ENCODE measurements around the gene FBXO44. TPM values are rescaled to one million over a fixed set of nuclear protein-coding genes. Genes with fewer than 3 reads are reported as not detected.

Gene FBXO44
- total RNA-seq, 1 experiment from 2014 or later = 22.6 TPM

- intact Hi-C loops (cut with micrococcal nuclease; ENCODE audit: unreplicated experiment) = no loop called here
- Mint-ChIP-seq H3K27me3 (ENCODE audit: insufficient read depth, unreplicated experiment) (peaks cover 15% of the 10 kb centered on the region), H3K4me1 (ENCODE audit: low read depth, unreplicated experiment) (no peaks in the 10 kb centered on the region), H3K4me3 (ENCODE audit: unreplicated experiment) (no peak overlapping the region), H3K9me3 (ENCODE audit: unreplicated experiment) (peaks cover 4% of the 10 kb centered on the region), H3K27ac (ENCODE audit: unreplicated experiment) (no peak overlapping the region), H3K36me3 (ENCODE audit: insufficient read depth, unreplicated experiment) (no peaks in the 10 kb centered on the region)
- Histone ChIP-seq H3K36me3 (ENCODE audit: control insufficient read depth, insufficient read depth, low read length) (no peaks in the 10 kb centered on the region), H3K4me3 (ENCODE audit: low read depth, low read length) (no peak overlapping the region), H3K9me3 (no peaks in the 10 kb centered on the region), H3K4me1 (no peaks in the 10 kb centered on the region), H3K27me3 (replicated peaks; ENCODE audit: control insufficient read depth, insufficient read depth, low read length) (no peaks in the 10 kb centered on the region)
- ChIA-PET POLR2A (no interaction called here), CTCF (no interaction called here)
- BruUV-seq (replicated peaks) = no TSS peak
- no peak for TF ChIP-seq CTCF (IDR thresholded peaks at IDR 0.05; ENCODE audit: insufficient read depth in 1 of 2, low read depth in 1 of 2, low read length in 1 of 2, severe bottlenecking in 1 of 2, unreplicated experiment in 1 of 2)
- no peak for DNase-seq
Observed at GRCh38 chr1:11617741-11618140, 36.9 kb upstream of the FBXO44 start.

GRCh38 chr1:11620405-11620804 lies 34.3 kb upstream of the FBXO44 start:
- peaks cover 18% of the 10 kb centered on the region for H3K27me3 Mint-ChIP-seq (ENCODE audit: insufficient read depth, unreplicated experiment)
- H3K4me3 Mint-ChIP-seq (ENCODE audit: unreplicated experiment) = no peak overlapping the region
- H3K4me1 Mint-ChIP-seq (ENCODE audit: low read depth, unreplicated experiment) = no peaks in the 10 kb centered on the region
- Histone ChIP-seq H3K4me3 (ENCODE audit: low read depth, low read length) (no peak overlapping the region), H3K9me3 (no peaks in the 10 kb centered on the region), H3K27me3 (replicated peaks; ENCODE audit: control insufficient read depth, insufficient read depth, low read length) (no peaks in the 10 kb centered on the region), H3K36me3 (ENCODE audit: control insufficient read depth, insufficient read depth, low read length) (no peaks in the 10 kb centered on the region), H3K4me1 (no peaks in the 10 kb centered on the region)
- H3K36me3 Mint-ChIP-seq (ENCODE audit: insufficient read depth, unreplicated experiment) = no peaks in the 10 kb centered on the region
- intact Hi-C loops (cut with micrococcal nuclease; ENCODE audit: unreplicated experiment) = no loop called here
- POLR2A ChIA-PET = no interaction called here
- CTCF ChIA-PET = no interaction called here
- no peaks in the 10 kb centered on the region for H3K9me3 Mint-ChIP-seq (ENCODE audit: unreplicated experiment)
- BruUV-seq (replicated peaks) = no TSS peak
- no peak for DNase-seq
- no peak for TF ChIP-seq CTCF (IDR thresholded peaks at IDR 0.05; ENCODE audit: insufficient read depth in 1 of 2, low read depth in 1 of 2, low read length in 1 of 2, severe bottlenecking in 1 of 2, unreplicated experiment in 1 of 2)
- H3K27ac Mint-ChIP-seq (ENCODE audit: unreplicated experiment) = no peak overlapping the region

GRCh38 chr1:11620924-11621323 lies 33.8 kb upstream of the FBXO44 start:
- Mint-ChIP-seq H3K36me3 (ENCODE audit: insufficient read depth, unreplicated experiment) (no peaks in the 10 kb centered on the region), H3K27me3 (ENCODE audit: insufficient read depth, unreplicated experiment) (peaks cover 18% of the 10 kb centered on the region), H3K9me3 (ENCODE audit: unreplicated experiment) (no peaks in the 10 kb centered on the region), H3K4me1 (ENCODE audit: low read depth, unreplicated experiment) (no peaks in the 10 kb centered on the region), H3K27ac (ENCODE audit: unreplicated experiment) (no peak overlapping the region), H3K4me3 (ENCODE audit: unreplicated experiment) (no peak overlapping the region)
- Histone ChIP-seq H3K4me1 (no peaks in the 10 kb centered on the region), H3K36me3 (ENCODE audit: control insufficient read depth, insufficient read depth, low read length) (no peaks in the 10 kb centered on the region), H3K27me3 (replicated peaks; ENCODE audit: control insufficient read depth, insufficient read depth, low read length) (no peaks in the 10 kb centered on the region), H3K9me3 (no peaks in the 10 kb centered on the region), H3K4me3 (ENCODE audit: low read depth, low read length) (no peak overlapping the region)
- ChIA-PET CTCF (no interaction called here), POLR2A (no interaction called here)
- TF ChIP-seq CTCF (IDR thresholded peaks at IDR 0.05; ENCODE audit: insufficient read depth in 1 of 2, low read depth in 1 of 2, low read length in 1 of 2, severe bottlenecking in 1 of 2, unreplicated experiment in 1 of 2) = no peak
- BruUV-seq (replicated peaks) = no TSS peak
- no peak for DNase-seq
- intact Hi-C loops (cut with micrococcal nuclease; ENCODE audit: unreplicated experiment) = no loop called here
